Liver (tissue), 3 donors: ENCODE data around the gene NPRL2.

Experiments used
- FOXA1 ChIP-seq: IDR thresholded peaks from 2 replicates; pipeline ENCODE4 v1.6.1; 2016; ENCODE audit warnings: antibody characterized with exemption
- FOXA2 ChIP-seq: IDR thresholded peaks from 2 replicates; pipeline ENCODE4 v1.6.1; 2016; ENCODE audit warnings: antibody characterized with exemption
- GABPA ChIP-seq, 2 donors: IDR thresholded peaks in 1 of 2; conservative IDR thresholded peaks in 1 of 2; 2 replicates each; pipeline ENCODE4 v1.6.1; 2016; ENCODE audit warnings: antibody characterized with exemption in 2 of 2, mild to moderate bottlenecking in 1 of 2, moderate library complexity in 1 of 2
- JUND ChIP-seq, 2 donors: IDR thresholded peaks; 2 replicates each; pipeline ENCODE4 v1.6.1; 2016; ENCODE audit warnings: antibody characterized with exemption in 2 of 2
- NR2F2 ChIP-seq: IDR thresholded peaks from 2 replicates; pipeline ENCODE4 v1.6.1; 2016; ENCODE audit warnings: antibody characterized with exemption
- RAD21 ChIP-seq, 2 donors: IDR thresholded peaks; 2 replicates each; pipeline ENCODE4 v1.6.1; 2016; ENCODE audit warnings: antibody characterized with exemption in 2 of 2, mild to moderate bottlenecking in 2 of 2
- REST ChIP-seq: IDR thresholded peaks from 2 replicates; pipeline ENCODE4 v1.6.1; 2016; ENCODE audit warnings: antibody characterized with exemption, mild to moderate bottlenecking
- RXRA ChIP-seq, 2 donors: IDR thresholded peaks; 2 replicates each; pipeline ENCODE4 v1.6.1; 2017 to 2018; ENCODE audit warnings: antibody characterized with exemption in 2 of 2, mild to moderate bottlenecking in 1 of 2
- SP1 ChIP-seq: IDR thresholded peaks from 2 replicates; pipeline ENCODE4 v1.6.1; 2018; ENCODE audit warnings: antibody characterized with exemption, mild to moderate bottlenecking
- TAF1 ChIP-seq: conservative IDR thresholded peaks from 2 replicates; pipeline ENCODE4 v1.6.1; 2016; ENCODE audit warnings: antibody characterized with exemption, mild to moderate bottlenecking
- YY1 ChIP-seq: IDR thresholded peaks from 2 replicates; pipeline ENCODE4 v1.6.1; 2016; ENCODE audit warnings: antibody characterized with exemption, mild to moderate bottlenecking
- TF ChIP-seq, protein P1 (sequence below): fragments of 150-350 bp; IDR thresholded peaks from 2 replicates; pipeline ENCODE4 v1.5.1; 2017; ENCODE audit warnings: improper control_type of control experiment, low read depth, low read length; ENCODE audit not compliant: missing input control
- TF ChIP-seq, protein P2 (sequence below): IDR thresholded peaks from 2 replicates; pipeline ENCODE4 v1.6.1; 2016; ENCODE audit warnings: antibody characterized with exemption
- TF ChIP-seq, protein P3 (sequence below): IDR thresholded peaks from 2 replicates; pipeline ENCODE4 v1.6.1; 2016; ENCODE audit warnings: antibody characterized with exemption
- donor health status: healthy.
- donor health status: healthy.

GRCh38 chr3:50382722-50383121 is 32.1 kb upstream of the NPRL2 start:
- TF ChIP-seq, protein P1, sequence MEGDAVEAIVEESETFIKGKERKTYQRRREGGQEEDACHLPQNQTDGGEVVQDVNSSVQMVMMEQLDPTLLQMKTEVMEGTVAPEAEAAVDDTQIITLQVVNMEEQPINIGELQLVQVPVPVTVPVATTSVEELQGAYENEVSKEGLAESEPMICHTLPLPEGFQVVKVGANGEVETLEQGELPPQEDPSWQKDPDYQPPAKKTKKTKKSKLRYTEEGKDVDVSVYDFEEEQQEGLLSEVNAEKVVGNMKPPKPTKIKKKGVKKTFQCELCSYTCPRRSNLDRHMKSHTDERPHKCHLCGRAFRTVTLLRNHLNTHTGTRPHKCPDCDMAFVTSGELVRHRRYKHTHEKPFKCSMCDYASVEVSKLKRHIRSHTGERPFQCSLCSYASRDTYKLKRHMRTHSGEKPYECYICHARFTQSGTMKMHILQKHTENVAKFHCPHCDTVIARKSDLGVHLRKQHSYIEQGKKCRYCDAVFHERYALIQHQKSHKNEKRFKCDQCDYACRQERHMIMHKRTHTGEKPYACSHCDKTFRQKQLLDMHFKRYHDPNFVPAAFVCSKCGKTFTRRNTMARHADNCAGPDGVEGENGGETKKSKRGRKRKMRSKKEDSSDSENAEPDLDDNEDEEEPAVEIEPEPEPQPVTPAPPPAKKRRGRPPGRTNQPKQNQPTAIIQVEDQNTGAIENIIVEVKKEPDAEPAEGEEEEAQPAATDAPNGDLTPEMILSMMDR = no peak
- TF ChIP-seq, protein P2, sequence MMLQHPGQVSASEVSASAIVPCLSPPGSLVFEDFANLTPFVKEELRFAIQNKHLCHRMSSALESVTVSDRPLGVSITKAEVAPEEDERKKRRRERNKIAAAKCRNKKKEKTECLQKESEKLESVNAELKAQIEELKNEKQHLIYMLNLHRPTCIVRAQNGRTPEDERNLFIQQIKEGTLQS = no peak
- TF ChIP-seq RAD21 (IDR thresholded peaks at IDR 0.05) = no peak
- TF ChIP-seq, protein P3, sequence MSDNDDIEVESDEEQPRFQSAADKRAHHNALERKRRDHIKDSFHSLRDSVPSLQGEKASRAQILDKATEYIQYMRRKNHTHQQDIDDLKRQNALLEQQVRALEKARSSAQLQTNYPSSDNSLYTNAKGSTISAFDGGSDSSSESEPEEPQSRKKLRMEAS = no peak
- TF ChIP-seq FOXA2 = no peak
- no peak for TF ChIP-seq SP1
- no peak for TF ChIP-seq TAF1
- TF ChIP-seq REST = no peak
- no peak for TF ChIP-seq FOXA1
- no peak for TF ChIP-seq NR2F2
- TF ChIP-seq RXRA (IDR thresholded peaks at IDR 0.05) = no peak
- no peak for TF ChIP-seq JUND (IDR thresholded peaks at IDR 0.05)
- TF ChIP-seq YY1 = no peak
- no peak for TF ChIP-seq GABPA (IDR thresholded peaks at IDR 0.05 in 1 of 2, conservative IDR thresholded peaks at IDR 0.05 in 1 of 2)
